Choroid plexus epithelial cell (primary cell): ENCODE measurements around the gene SLC10A4.

Experiments
- DNase-seq: peaks from one replicate; pipeline ENCODE4 v3.0.0-alpha.2; 2010; ENCODE audit warnings: low read depth
- H3K4me3 ChIP-seq: 2 replicates; pipeline ENCODE4 v1.5.1; 2011; ENCODE audit warnings: low read depth, mild to moderate bottlenecking, control low read depth, low read length, moderate library complexity
- CTCF ChIP-seq: conservative IDR thresholded peaks from 2 replicates; pipeline ENCODE4 v1.5.1; 2011; ENCODE audit warnings: low read depth, mild to moderate bottlenecking, control low read depth, inconsistent platforms, low read length, moderate library complexity

Gene SLC10A4

GRCh38 chr4:48470570-48470969, 12.6 kb upstream of the SLC10A4 start:
- no peak for DNase-seq
- H3K4me3 ChIP-seq: no peak overlapping the region
- no peak for TF ChIP-seq CTCF

GRCh38 chr4:48472794-48473193, 10.3 kb upstream of the SLC10A4 start:
- no peak for DNase-seq
- no peak for TF ChIP-seq CTCF

GRCh38 chr4:48475770-48476169, 7.4 kb upstream of the SLC10A4 start:
- no peak overlapping the region for H3K4me3 ChIP-seq
- no peak for DNase-seq
- TF ChIP-seq CTCF: no peak

More at GRCh38 chr4:48472794-48473193, 10.3 kb upstream of the SLC10A4 start:
- no peak overlapping the region for H3K4me3 ChIP-seq

- no peak for DNase-seq
- TF ChIP-seq CTCF: no peak
- H3K4me3 ChIP-seq: no peak overlapping the region
These were observed 4.9 kb upstream of the SLC10A4 start for GRCh38 chr4:48478273-48478672.

GRCh38 chr4:48481581-48481980, 1.6 kb upstream of the SLC10A4 start:
- no peak for TF ChIP-seq CTCF
- DNase-seq: no peak
- H3K4me3 ChIP-seq: no peak overlapping the region

- H3K4me3 ChIP-seq: no peak overlapping the region
- no peak for DNase-seq
- no peak for TF ChIP-seq CTCF
These were observed 792 bp downstream of the SLC10A4 start for GRCh38 chr4:48483777-48484493.

- TF ChIP-seq CTCF: no peak
- no peak for DNase-seq
- no peak overlapping the region for H3K4me3 ChIP-seq
These were observed 1.5 kb downstream of the SLC10A4 start for GRCh38 chr4:48484494-48485168.
